ENCODE data around the gene HSBP1L1. TPM values are rescaled to one million over a fixed set of nuclear protein-coding genes. Genes with fewer than 3 reads are reported as not detected.

The HSBP1L1 gene
- total and polyA plus RNA-seq, 2 donors (not counting 3 experiments of a cell fraction or from before 2014, with no cell fraction given): 5.2 to 7.1 TPM

DNA sequence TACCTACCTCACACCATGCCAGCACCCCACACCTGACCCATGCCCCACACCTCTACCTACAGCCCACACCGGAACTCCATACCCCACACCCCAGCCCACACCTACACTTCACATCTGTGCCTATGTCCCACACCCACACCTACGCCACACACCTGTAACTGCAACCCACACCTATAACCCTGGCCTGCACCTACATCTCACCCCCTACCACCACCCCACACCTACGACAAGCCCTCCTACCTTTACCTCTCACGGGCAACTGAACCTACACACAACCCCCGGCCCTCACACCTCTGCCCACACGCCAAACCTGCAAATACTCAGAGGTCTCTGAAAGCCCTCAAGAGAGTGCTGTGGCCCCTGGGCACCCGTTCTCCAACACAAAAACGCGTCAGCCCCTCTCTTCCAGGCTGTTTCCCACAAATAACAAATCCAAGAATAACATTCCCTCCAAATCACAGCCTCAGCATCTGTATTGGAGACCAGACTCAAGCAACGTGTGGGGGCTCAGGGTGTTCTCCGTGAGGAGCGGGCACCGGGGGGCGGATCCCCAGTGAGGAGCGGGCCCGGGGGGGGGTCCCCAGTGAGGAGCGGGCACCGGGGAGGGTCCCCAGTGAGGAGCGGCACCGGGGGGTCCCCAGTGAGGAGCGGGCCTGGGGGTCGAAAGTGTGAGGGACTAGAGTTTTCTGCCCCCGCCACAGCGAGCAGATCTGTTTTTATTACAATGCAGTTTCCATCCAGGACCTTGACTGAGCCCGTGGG is 46.4 kb upstream of the HSBP1L1 start:
- no peaks in the 10 kb centered on the region for H3K27me3 ChIP-seq (ENCODE audit: control insufficient read depth in 2 of 2, insufficient read depth in 2 of 2, low read length in 2 of 2)
- H3K9ac ChIP-seq (replicated peaks; ENCODE audit: extremely low read depth, insufficient read depth, low read length): no peak overlapping the region
- H3K9me1 ChIP-seq (replicated peaks; ENCODE audit: control insufficient read depth, extremely low read depth, insufficient read depth, low read length): no peaks in the 10 kb centered on the region
- H3K4me2 ChIP-seq (ENCODE audit: insufficient read depth, low read length): no peak overlapping the region
- dilution Hi-C loops (cut with MboI; ENCODE audit: extremely low pct_ligation_motif_present, low sequenced_read_pairs) (no loop called here), intact Hi-C loops (cut with micrococcal nuclease) (no loop called here)
- POLR2A ChIA-PET: no interaction called here
- H2AFZ ChIP-seq (ENCODE audit: low read depth, low read length): no peak overlapping the region
- DNase-seq (ENCODE audit: low read depth, low spot score): no peak
- CTCF ChIA-PET: no interaction called here
- H3K27ac ChIP-seq (ENCODE audit: insufficient read depth, low read depth, low read length): no peak overlapping the region
- no peak overlapping the region for H3K4me3 ChIP-seq (replicated peaks in 1 of 3; ENCODE audit: insufficient read depth in 1 of 3, low read depth in 1 of 3, low read length in 3 of 3)
- no peaks in the 10 kb centered on the region for H3K4me1 ChIP-seq (ENCODE audit: control insufficient read depth, extremely low read depth, insufficient read depth, low read length)
- no peaks in the 10 kb centered on the region for H3K9me3 ChIP-seq (replicated peaks; ENCODE audit: control insufficient read depth, insufficient read depth, low read length)
- H4K20me1 ChIP-seq (replicated peaks; ENCODE audit: control insufficient read depth, extremely low read depth, insufficient read depth, low read length): no peaks in the 10 kb centered on the region
- H3K79me2 ChIP-seq (ENCODE audit: control insufficient read depth, insufficient read depth, low read length): no peaks in the 10 kb centered on the region
- H3K36me3 ChIP-seq (ENCODE audit: control insufficient read depth in 2 of 2, extremely low read depth in 1 of 2, insufficient read depth in 2 of 2, low read length in 2 of 2): peaks cover 0 to 7% of the 10 kb centered on the region in 2 experiments
- BruUV-seq (replicated peaks): no TSS peak
- TF ChIP-seq FOS (IDR thresholded peaks at IDR 0.05; ENCODE audit: borderline replicate concordance, insufficient read depth, low read length) (no peak), MYC (IDR thresholded peaks at IDR 0.05; ENCODE audit: low read depth, low read length) (no peak), MAX (IDR thresholded peaks at IDR 0.05; ENCODE audit: insufficient read depth, insufficient read length) (no peak)
- no peak for FAIRE-seq

GRCh38 chr18:79918615-79919011 is 45.8 kb upstream of the HSBP1L1 start:
- H3K27ac ChIP-seq (ENCODE audit: insufficient read depth, low read depth, low read length): no peak overlapping the region
- no peak overlapping the region for H3K4me2 ChIP-seq (ENCODE audit: insufficient read depth, low read length)
- CTCF ChIA-PET: no interaction called here
- no peaks in the 10 kb centered on the region for H3K9me1 ChIP-seq (replicated peaks; ENCODE audit: control insufficient read depth, extremely low read depth, insufficient read depth, low read length)
- H3K79me2 ChIP-seq (ENCODE audit: control insufficient read depth, insufficient read depth, low read length): no peaks in the 10 kb centered on the region
- POLR2A ChIA-PET: no interaction called here
- no peak for FAIRE-seq
- no peaks in the 10 kb centered on the region for H3K4me1 ChIP-seq (ENCODE audit: control insufficient read depth, extremely low read depth, insufficient read depth, low read length)
- no peak overlapping the region for H3K4me3 ChIP-seq (replicated peaks in 1 of 3; ENCODE audit: insufficient read depth in 1 of 3, low read depth in 1 of 3, low read length in 3 of 3)
- H3K9me3 ChIP-seq (replicated peaks; ENCODE audit: control insufficient read depth, insufficient read depth, low read length): no peaks in the 10 kb centered on the region
- H2AFZ ChIP-seq (ENCODE audit: low read depth, low read length): no peak overlapping the region
- intact Hi-C loops (cut with micrococcal nuclease): no loop called here
- no peaks in the 10 kb centered on the region for H4K20me1 ChIP-seq (replicated peaks; ENCODE audit: control insufficient read depth, extremely low read depth, insufficient read depth, low read length)
- H3K27me3 ChIP-seq (ENCODE audit: control insufficient read depth in 2 of 2, insufficient read depth in 2 of 2, low read length in 2 of 2): no peaks in the 10 kb centered on the region
- dilution Hi-C loops (cut with MboI; ENCODE audit: extremely low pct_ligation_motif_present, low sequenced_read_pairs): no loop called here
- TF ChIP-seq, protein P1, sequence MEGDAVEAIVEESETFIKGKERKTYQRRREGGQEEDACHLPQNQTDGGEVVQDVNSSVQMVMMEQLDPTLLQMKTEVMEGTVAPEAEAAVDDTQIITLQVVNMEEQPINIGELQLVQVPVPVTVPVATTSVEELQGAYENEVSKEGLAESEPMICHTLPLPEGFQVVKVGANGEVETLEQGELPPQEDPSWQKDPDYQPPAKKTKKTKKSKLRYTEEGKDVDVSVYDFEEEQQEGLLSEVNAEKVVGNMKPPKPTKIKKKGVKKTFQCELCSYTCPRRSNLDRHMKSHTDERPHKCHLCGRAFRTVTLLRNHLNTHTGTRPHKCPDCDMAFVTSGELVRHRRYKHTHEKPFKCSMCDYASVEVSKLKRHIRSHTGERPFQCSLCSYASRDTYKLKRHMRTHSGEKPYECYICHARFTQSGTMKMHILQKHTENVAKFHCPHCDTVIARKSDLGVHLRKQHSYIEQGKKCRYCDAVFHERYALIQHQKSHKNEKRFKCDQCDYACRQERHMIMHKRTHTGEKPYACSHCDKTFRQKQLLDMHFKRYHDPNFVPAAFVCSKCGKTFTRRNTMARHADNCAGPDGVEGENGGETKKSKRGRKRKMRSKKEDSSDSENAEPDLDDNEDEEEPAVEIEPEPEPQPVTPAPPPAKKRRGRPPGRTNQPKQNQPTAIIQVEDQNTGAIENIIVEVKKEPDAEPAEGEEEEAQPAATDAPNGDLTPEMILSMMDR (IDR thresholded peaks at IDR 0.05; ENCODE audit: extremely low read depth in 1 of 2, insufficient read depth in 1 of 2, low read depth in 1 of 2, low read length in 2 of 2): no peak
- TF ChIP-seq POLR2AphosphoS5 (IDR thresholded peaks at IDR 0.05; ENCODE audit: insufficient read depth, low read depth, low read length): no peak
- no peak for TF ChIP-seq MYC (IDR thresholded peaks at IDR 0.05; ENCODE audit: low read depth, low read length)
- no peak for TF ChIP-seq MAX (IDR thresholded peaks at IDR 0.05; ENCODE audit: insufficient read depth, insufficient read length)
- TF ChIP-seq JUN (IDR thresholded peaks at IDR 0.05; ENCODE audit: borderline replicate concordance, insufficient read depth, insufficient read length, low read depth): no peak
- peaks cover 0 to 7% of the 10 kb centered on the region in 2 experiments for H3K36me3 ChIP-seq (ENCODE audit: control insufficient read depth in 2 of 2, extremely low read depth in 1 of 2, insufficient read depth in 2 of 2, low read length in 2 of 2)
- no peak for DNase-seq (ENCODE audit: low read depth, low spot score)
- no TSS peak for BruUV-seq (replicated peaks)
- no peak overlapping the region for H3K9ac ChIP-seq (replicated peaks; ENCODE audit: extremely low read depth, insufficient read depth, low read length)
